Sciatic nerve (tissue), 2 donors: ENCODE measurements around the gene SPAG8. TPM values are rescaled to one million over a fixed set of nuclear protein-coding genes. Genes with fewer than 3 reads are reported as not detected.

Source experiments
- ATAC-seq: fragments of 200-7000 bp; cut with Tn5 transposase; one replicate; pipeline ENCODE4 v1.9.1; 2020; ENCODE audit warnings: mild to moderate bottlenecking, moderate library complexity
- DNase-seq: peaks from one replicate; pipeline ENCODE4 v3.0.0-alpha.2; 2020; ENCODE audit warnings: low spot score
- intact Hi-C: fragments of 100-400 bp; cut with DNase I; formaldehyde crosslinking; loops from one replicate; pipeline ENCODE4 v1.14.2; 2022
- total RNA-seq: library from RNA; stranded (reverse); fragmentation: NEBNext Ultra II Directional; extraction: Animal tissue kit (Norgen Biotek cat#: 25700); gene quantifications from one replicate; pipeline ENCODE4 v1.2.1, GENCODE V29; 2021
- donor health status: DM: no; HTN: no; CAD: no.
- donor health status: DM: no; HTN: no; CAD: no.

SPAG8 gene
- 6.3 TPM for total RNA-seq

DNA sequence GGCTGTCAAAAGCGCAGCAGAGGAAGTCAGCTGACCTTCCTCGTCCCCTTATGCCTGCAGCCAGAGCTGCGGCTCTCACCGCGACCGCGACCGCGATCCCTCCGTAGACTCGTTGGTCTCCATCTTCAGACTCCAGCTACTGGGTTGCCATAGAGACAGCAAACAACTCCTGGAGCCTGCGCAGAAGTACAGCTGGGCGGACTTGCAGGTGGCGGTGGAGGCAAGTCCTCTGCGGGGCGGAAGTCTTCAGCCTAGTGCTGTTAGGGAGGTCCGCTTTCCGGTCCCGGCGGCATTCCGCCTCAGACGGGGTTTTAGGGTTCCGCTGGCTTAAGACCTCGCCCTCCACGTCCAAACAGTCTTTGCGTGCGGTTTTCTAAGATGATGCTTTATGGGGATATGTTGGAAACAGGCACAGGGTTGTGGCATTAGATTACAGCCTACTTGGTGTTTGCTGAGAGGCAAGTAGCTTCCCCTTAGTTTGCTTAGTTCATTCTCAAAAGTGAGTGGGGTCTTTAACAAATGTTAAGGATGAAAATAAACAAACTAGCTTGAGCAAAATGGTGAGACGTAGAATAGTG, at the start of gene SPAG8:
SPAG8 (minus strand) TSS at position 238 of the 578 bp plus-strand sequence; CDS start at position 123, 115 bp downstream.
- DNase-seq (peak; percentile 93), ATAC-seq (peak; percentile 83)
- intact Hi-C loops, result no loop called here

- ATAC-seq, result no peak
- no peak for DNase-seq
- intact Hi-C loops, result no loop called here
Measured at GRCh38 chr9:35861161-35861897, 49.3 kb upstream of the SPAG8 start.

DNA sequence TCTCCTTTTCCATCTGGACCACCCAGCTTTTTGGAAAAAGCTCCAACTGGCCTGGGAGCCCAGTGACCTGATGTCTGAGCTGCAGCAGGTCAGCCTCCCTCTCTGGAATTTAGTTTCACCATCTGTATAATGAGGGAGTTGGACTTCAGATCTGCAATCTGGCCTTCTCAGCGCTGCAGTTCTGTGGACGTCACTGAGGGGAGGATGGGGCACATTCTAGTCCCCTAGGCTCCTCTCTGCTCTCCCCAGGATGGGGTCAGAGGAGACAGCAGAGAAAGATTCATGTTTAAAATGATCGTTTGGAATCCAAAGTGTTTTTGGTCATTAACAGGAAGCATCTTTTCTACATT, 47.9 kb upstream of the SPAG8 start:
- ATAC-seq, result peak; percentile 73
- peak; percentile 52 for DNase-seq
- intact Hi-C loops, result no loop called here

- ATAC-seq (peak; percentile 58), DNase-seq (peak; percentile 62)
- intact Hi-C loops, result no loop called here
Measured at GRCh38 chr9:35859310-35859989, 47.4 kb upstream of the SPAG8 start.

DNA sequence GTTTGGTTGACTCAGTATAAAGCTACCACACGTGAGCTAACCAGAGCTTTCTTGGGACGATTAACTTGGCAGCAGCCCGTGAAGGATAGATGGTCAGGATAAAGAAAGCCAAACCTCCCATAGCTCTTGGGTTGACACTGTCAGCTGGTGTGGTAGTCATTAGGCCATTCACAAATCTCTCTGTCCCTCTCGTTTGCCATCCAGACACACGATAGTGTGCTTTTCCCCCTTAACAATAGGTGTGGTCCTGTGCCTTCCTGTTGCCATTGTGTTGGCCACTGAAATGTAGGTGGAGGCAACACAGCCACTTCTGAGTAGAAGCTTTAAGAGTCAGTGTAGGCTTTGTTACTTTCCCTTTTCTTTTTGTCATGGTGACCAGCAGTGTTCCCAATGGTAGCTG, 46.4 kb upstream of the SPAG8 start:
- no peak for DNase-seq
- ATAC-seq, result no peak
- intact Hi-C loops, result no loop called here

DNA sequence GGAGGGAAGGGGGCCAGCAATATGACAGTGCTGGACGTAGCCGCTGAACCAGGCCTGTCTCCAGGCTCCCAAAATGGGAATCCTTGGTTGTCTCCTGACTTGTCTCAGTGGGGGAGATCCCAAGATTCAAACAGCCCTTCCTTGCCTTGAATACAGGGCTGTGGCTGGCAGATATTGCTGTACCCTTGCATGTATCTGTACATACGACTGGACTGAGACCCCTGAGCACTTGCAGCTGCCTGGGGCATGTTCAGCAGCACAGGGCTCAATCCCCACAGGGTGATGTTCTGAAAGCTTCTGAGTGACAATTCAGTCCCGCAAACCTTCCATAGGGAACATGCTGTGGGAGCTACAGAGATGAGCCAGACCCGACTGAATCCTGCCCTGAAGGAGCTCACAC, 44.8 kb upstream of the SPAG8 start:
- DNase-seq, result peak; percentile 26
- intact Hi-C loops, result no loop called here
- ATAC-seq, result no peak

- ATAC-seq (no peak), DNase-seq (no peak)
Measured at GRCh38 chr9:35856206-35856605, 44.1 kb upstream of the SPAG8 start.

GRCh38 chr9:35854091-35854762, 42.2 kb upstream of the SPAG8 start:
- DNase-seq (no peak), ATAC-seq (no peak)
- intact Hi-C loops, result no loop called here

More at GRCh38 chr9:35856206-35856605, 44.1 kb upstream of the SPAG8 start:
- intact Hi-C loops, result no loop called here

GRCh38 chr9:35852876-35853865, 41.1 kb upstream of the SPAG8 start:
- ATAC-seq (no peak), DNase-seq (peak; percentile 47)
- intact Hi-C loops, result no loop called here

DNA sequence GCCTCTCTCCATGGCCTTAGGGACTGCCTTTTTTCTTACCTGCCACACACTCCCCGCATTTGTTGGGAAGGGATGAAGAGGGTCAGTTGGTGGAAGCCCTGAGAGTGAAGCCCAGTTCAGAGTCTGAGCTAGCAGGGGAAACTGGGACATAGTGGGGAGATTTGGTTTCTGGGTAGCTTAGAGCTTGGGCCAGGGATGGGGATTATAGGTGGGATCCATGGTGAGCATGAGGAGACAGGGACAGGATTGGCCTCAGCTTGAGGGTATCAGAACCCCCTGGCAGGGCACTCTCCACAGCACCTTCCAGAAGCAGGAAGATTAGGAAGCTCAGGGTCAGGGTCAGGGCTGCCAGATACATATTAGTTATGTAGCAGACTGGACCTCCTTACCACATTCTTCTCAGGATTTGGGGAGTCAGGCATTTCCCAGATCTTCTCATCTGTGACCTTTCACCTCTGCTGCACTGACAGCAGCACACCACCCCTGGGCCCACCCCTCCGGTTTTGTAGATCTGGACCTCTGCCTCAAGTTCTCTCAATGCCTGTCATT, 40.3 kb upstream of the SPAG8 start:
- intact Hi-C loops, result no loop called here
- ATAC-seq, result no peak
- DNase-seq, result peak; percentile 34

GRCh38 chr9:35847792-35848572, 35.9 kb upstream of the SPAG8 start:
- DNase-seq (peak; percentile 38), ATAC-seq (no peak)
- intact Hi-C loops, result no loop called here

- no peak for ATAC-seq
- DNase-seq, result no peak
- intact Hi-C loops, result no loop called here
Measured at GRCh38 chr9:35845824-35846771, 34.0 kb upstream of the SPAG8 start.

DNA sequence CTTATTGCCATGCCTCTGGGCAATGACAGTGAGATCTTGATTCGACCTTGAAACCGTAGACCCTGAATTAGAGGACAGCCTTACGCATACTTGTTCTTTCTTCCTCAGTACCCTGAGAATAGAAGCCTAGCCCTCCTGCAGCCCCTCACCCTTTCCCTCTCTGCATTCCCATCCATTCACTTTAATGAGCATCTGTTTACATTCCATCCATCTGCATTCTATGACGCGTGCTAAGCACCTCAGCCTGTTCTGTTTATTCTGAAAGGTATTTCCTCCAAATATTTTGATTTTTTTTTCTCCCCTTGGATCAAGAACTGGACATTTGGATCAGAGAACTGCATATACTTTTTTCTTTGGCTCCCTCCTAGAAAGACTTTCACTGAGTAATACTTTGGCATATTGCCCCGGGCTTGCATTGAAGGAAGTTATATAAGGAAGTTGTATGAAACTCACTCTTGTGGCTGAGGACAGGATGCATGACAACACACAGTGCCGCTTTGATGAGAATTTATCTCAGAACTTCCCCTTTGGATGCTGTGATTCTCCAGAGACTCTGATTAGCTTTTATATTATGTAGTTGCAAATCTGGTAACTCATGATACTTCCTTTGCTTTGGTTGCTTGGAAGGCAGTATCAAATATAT, 32.7 kb upstream of the SPAG8 start:
- intact Hi-C loops, result no loop called here
- DNase-seq, result no peak
- peak; percentile 70 for ATAC-seq

- intact Hi-C loops, result no loop called here
- DNase-seq, result no peak
- no peak for ATAC-seq
Measured at GRCh38 chr9:35842795-35843194, 30.7 kb upstream of the SPAG8 start.

GRCh38 chr9:35842020-35842745, 30.1 kb upstream of the SPAG8 start:
- DNase-seq (no peak), ATAC-seq (no peak)
- intact Hi-C loops, result no loop called here

DNA sequence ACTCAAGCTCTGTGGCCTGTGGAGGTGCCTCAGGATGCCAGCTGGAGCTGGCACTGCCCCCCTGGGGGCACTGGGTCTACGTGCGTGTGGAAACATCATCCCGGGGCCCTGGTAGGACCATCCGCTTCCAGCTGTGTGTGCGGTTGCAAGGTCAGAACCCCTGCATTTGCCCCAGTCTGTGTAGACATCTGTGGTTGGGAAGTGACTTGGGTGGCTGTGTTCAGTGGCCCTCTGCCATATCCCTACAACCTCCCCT, 29.5 kb upstream of the SPAG8 start:
- DNase-seq (no peak), ATAC-seq (no peak)
- intact Hi-C loops, result no loop called here
